Right lobe of liver (tissue), 6 donors: Measurements from ENCODE around the gene ANKRD44. TPM values are rescaled to one million over a fixed set of nuclear protein-coding genes. Genes with fewer than 3 reads are reported as not detected.

ENCODE experiments used
- ATAC-seq, 4 donors: fragments of 200-7000 bp; cut with Tn5 transposase; one replicate each; pipeline ENCODE4 v1.9.1; 2020; ENCODE audit warnings: mild to moderate bottlenecking in 4 of 4, moderate library complexity in 4 of 4
- DNase-seq, 3 donors: peaks; one replicate each; pipeline ENCODE4 v3.0.0-alpha.2; 2020
- H3K27ac ChIP-seq, 3 donors: fragments of 200-600 bp; one replicate each; pipeline ENCODE4 v1.8.0; 2022
- H3K27me3 ChIP-seq, 2 donors: fragments of 200-600 bp; one replicate each; pipeline ENCODE4 v1.8.0; 2022
- H3K36me3 ChIP-seq, 4 donors: fragments of 200-600 bp; sonication (generic) in 1 of 4; one replicate each; pipeline versions ENCODE4 v1.5.1 to v1.8.0; 2017 to 2022; ENCODE audit warnings: control low read depth in 1 of 4
- H3K4me1 ChIP-seq, 4 donors: fragments of 200-600 bp; sonication (generic) in 1 of 4; one replicate each; pipeline versions ENCODE4 v1.5.1 to v1.8.0; 2017 to 2022; ENCODE audit warnings: control low read depth in 1 of 4
- H3K4me3 ChIP-seq, 3 donors: fragments of 200-600 bp; one replicate each; pipeline ENCODE4 v1.8.0; 2022
- H3K9me3 ChIP-seq, 4 donors: fragments of 200-600 bp; sonication (generic) in 1 of 4; one replicate each; pipeline versions ENCODE4 v1.5.1 to v1.8.0; 2017 to 2022; ENCODE audit warnings: control low read depth in 1 of 4
- CTCF ChIP-seq, 4 donors: fragments of 200-600 bp in 3 of 4; fragments of 450-650 bp in 1 of 4; IDR thresholded peaks; one replicate each; pipeline versions ENCODE4 v1.5.1 to v1.8.0; 2016 to 2022; ENCODE audit warnings: antibody characterized with exemption in 4 of 4, mild to moderate bottlenecking in 2 of 4
- POLR2A ChIP-seq: fragments of 450-650 bp; IDR thresholded peaks from one replicate; pipeline ENCODE4 v1.6.1; 2017; ENCODE audit warnings: antibody characterized with exemption, mild to moderate bottlenecking
- WGBS: methylation state at CpG from one replicate; pipeline ENCODE4 v1.1.6; 2018; ENCODE audit warnings: low coverage, low lambda C conversion rate; ENCODE audit not compliant: insufficient coverage; ENCODE audit errors: missing lambda C conversion rate; 5-methylcytosine and 5-hydroxymethylcytosine counted together
- intact Hi-C, 2 donors: fragments of 100-400 bp; cut with DNase I; formaldehyde crosslinking; loops; one replicate each; pipeline versions ENCODE4 v1.11.2 to v1.14.1; 2022
- total RNA-seq, 6 experiments: library from RNA; depleted of rRNA in 2 of 6; stranded (reverse); fragments of >200 nt in 2 of 6; fragmentation: NEBNext Ultra II Directional in 3 of 6; extraction: Animal tissue kit (Norgen Biotek cat#: 25700) in 3 of 6; gene quantifications; one replicate each; pipeline versions ENCODE4 v1.1.0 to v1.2.4, GENCODE V29; 2016 to 2023
- donor health status: DM: no; HTN: yes; CAD: no.
- donor health status: DM: no; HTN: no; CAD: no.
- donor health status: DM: no; HTN: no; CAD: no.
- donor health status: DM: no; HTN: yes; CAD: no.
- donor health status: DM: no; HTN: yes; CAD: no.

Gene ANKRD44
- total RNA-seq, 6 experiments from 2014 or later, result 7.9 to 19.5 (median 13.3) TPM

GRCh38 chr2:197113275-197113711 is 197.3 kb downstream of the ANKRD44 start:
- TF ChIP-seq CTCF (IDR thresholded peaks at IDR 0.05) (peak; percentile 58 to 70 (median 68)), POLR2A (no peak)

GRCh38 chr2:197109326-197109725 is 201.3 kb downstream of the ANKRD44 start:
- DNase-seq, result no peak
- H3K27me3 ChIP-seq, result no peaks in the 10 kb centered on the region
- no peak overlapping the region for H3K4me3 ChIP-seq
- WGBS, result 100% methylated on average over 2 of the region's 2 CpGs
- peak overlapping the region; percentile 75 to 98 (median 87) for H3K27ac ChIP-seq
- no peaks in the 10 kb centered on the region for H3K36me3 ChIP-seq
- H3K4me1 ChIP-seq, result peaks cover 0 to 28% (median 13%) of the 10 kb centered on the region in 4 donors
- intact Hi-C loops, result no loop called here
- H3K9me3 ChIP-seq, result no peaks in the 10 kb centered on the region
- no peak for TF ChIP-seq CTCF (IDR thresholded peaks at IDR 0.05)
- TF ChIP-seq POLR2A, result no peak
- no peak for ATAC-seq

More at GRCh38 chr2:197113275-197113711, 197.3 kb downstream of the ANKRD44 start:
- no peak overlapping the region for H3K27ac ChIP-seq
- H3K4me3 ChIP-seq, result no peak overlapping the region
- WGBS, result 0% methylated on average over 1 of the region's 1 CpG
- ATAC-seq (peak; percentile 28 to 54 (median 44)), DNase-seq (no peak)
- no peaks in the 10 kb centered on the region for H3K27me3 ChIP-seq
- H3K9me3 ChIP-seq, result no peaks in the 10 kb centered on the region
- H3K36me3 ChIP-seq, result no peaks in the 10 kb centered on the region
- peaks cover 0 to 12% (median 6%) of the 10 kb centered on the region in 4 donors for H3K4me1 ChIP-seq
- intact Hi-C loops, result loop anchor here in 1 of 2 donors (10.0 kb wide), 1 partner anchor 52 kb away; no protein-coding TSS in a partner anchor

- intact Hi-C loops, result no loop called here
- Histone ChIP-seq H3K27ac (peak overlapping the region; percentile 75 to 98 (median 87)), H3K9me3 (no peaks in the 10 kb centered on the region), H3K4me1 (peaks cover 0 to 28% (median 13%) of the 10 kb centered on the region in 4 donors), H3K4me3 (no peak overlapping the region), H3K27me3 (no peaks in the 10 kb centered on the region), H3K36me3 (no peaks in the 10 kb centered on the region)
- peak; percentile 86 to 94 (median 94) for ATAC-seq
- WGBS, result 24% methylated on average over 4 of the region's 4 CpGs
- no peak for TF ChIP-seq POLR2A
- no peak for TF ChIP-seq CTCF (IDR thresholded peaks at IDR 0.05)
- peak; percentile 83 to 92 (median 90) for DNase-seq
Observed at GRCh38 chr2:197108758-197109157, 201.8 kb downstream of the ANKRD44 start.

DNA sequence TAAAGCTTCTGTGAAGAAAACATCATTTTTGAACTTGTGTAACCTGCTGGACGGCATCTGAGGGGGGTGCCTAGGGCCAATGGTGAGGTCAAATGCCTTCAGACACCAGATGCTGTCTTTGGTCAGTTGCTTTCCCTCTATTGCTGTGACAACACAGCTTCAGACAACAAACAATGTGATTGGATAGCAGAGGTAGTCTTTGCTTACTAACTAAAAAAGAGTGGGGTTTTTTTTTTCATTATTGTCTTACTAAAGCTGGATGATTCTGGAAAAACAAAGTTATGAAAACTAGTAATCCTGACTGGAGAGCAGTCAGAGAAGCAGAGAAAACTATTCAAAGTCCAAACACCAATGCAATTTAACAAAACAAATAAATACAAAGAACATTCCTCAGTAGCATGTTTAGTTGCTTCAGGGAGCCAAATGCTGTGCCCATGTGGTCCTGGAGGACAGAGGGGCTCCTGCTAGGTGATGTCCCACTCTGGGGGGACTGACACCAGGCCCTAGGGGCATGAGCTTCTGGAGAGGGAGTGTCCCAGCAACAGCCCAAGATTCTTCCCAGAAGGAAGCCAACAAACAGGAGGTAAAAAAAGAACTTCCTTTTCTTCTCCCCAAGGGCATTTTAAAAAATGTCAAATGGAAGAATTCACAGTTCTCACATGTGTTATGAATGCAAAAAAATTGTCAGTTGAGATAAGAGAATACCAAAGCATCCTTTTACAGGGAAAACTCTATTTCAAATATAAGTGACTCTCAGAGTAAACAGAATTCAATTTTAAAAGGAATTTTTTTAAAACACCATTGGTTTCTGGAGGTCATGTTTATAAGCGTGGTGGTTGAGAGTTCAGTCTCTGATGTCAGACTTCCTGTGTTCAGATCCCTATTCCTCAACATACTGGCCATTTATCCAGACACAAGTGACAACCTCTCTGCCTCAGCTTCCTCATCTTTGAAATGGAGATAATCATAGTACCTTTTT is 203.0 kb downstream of the ANKRD44 start:
- H3K36me3 ChIP-seq, result no peaks in the 10 kb centered on the region
- WGBS, result 28% methylated on average over 2 of the region's 2 CpGs
- ATAC-seq (peak; percentile 71 to 82 (median 76)), DNase-seq (peak in 1 of 3 donors; percentile 63)
- H3K4me1 ChIP-seq, result peaks cover 0 to 28% (median 13%) of the 10 kb centered on the region in 4 donors
- no peaks in the 10 kb centered on the region for H3K9me3 ChIP-seq
- no peak for TF ChIP-seq POLR2A
- TF ChIP-seq CTCF (IDR thresholded peaks at IDR 0.05), result no peak
- no peak overlapping the region for H3K4me3 ChIP-seq
- intact Hi-C loops, result no loop called here
- no peaks in the 10 kb centered on the region for H3K27me3 ChIP-seq
- H3K27ac ChIP-seq, result peak overlapping the region; percentile 75 to 98 (median 87)
